ENCODE results near the gene IL17B.

DNA sequence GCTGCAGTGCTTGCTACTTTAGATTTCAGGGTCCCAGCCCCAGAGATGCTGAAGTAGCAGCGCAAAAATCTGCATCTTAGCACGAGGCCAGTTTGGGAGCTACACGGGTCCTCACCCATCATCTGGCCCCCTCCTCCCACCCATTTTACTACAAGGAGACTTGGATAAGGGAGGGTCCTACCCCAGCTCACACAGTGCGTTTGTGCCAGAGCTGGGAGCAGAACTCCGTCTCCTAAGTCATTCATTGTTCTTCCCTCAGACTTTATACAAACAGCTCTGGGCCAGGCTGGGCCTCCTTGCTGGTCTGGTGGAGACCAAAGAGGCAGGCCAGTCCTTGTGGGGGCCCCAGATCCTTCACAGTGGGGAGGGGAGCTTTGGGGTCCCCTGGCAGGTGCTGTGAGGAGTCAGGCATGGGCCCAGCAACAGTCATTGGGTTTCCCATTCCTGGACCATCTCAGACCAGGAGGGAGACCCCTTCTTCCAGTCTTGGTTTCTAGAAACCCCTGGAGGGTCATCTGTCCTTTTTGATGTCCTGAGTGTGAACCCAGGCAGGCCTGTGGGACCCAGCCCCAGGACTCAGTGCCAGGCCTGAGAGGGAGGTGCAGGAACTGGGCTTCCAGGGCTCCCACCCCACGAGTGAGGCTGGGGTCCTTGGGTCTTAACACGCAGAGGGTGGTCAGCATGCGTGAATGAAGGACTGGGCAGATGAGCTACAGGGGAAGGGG, 2.3 kb upstream of the IL17B start:
- TF ChIP-seq, protein P1, sequence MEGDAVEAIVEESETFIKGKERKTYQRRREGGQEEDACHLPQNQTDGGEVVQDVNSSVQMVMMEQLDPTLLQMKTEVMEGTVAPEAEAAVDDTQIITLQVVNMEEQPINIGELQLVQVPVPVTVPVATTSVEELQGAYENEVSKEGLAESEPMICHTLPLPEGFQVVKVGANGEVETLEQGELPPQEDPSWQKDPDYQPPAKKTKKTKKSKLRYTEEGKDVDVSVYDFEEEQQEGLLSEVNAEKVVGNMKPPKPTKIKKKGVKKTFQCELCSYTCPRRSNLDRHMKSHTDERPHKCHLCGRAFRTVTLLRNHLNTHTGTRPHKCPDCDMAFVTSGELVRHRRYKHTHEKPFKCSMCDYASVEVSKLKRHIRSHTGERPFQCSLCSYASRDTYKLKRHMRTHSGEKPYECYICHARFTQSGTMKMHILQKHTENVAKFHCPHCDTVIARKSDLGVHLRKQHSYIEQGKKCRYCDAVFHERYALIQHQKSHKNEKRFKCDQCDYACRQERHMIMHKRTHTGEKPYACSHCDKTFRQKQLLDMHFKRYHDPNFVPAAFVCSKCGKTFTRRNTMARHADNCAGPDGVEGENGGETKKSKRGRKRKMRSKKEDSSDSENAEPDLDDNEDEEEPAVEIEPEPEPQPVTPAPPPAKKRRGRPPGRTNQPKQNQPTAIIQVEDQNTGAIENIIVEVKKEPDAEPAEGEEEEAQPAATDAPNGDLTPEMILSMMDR (IDR thresholded peaks at IDR 0.05), result no peak
- no peak for TF ChIP-seq POLR2A (IDR thresholded peaks at IDR 0.05)
